NCI-H2107 treated with DMSO at 0.1 percent for 48 hours (cell line): ENCODE data around the gene KCNS3.
"Not testable (repeated sequence)": the region's sequence is repeated elsewhere in the genome, so short reads cannot be mapped to it uniquely, and the experiment has no call there.

Experiments
- DNase-seq: peaks from one replicate; lab custom pipeline; 2025; ENCODE audit not compliant: unreplicated experiment; lab: John Stamatoyannopoulos, UW

The KCNS3 gene

DNA sequence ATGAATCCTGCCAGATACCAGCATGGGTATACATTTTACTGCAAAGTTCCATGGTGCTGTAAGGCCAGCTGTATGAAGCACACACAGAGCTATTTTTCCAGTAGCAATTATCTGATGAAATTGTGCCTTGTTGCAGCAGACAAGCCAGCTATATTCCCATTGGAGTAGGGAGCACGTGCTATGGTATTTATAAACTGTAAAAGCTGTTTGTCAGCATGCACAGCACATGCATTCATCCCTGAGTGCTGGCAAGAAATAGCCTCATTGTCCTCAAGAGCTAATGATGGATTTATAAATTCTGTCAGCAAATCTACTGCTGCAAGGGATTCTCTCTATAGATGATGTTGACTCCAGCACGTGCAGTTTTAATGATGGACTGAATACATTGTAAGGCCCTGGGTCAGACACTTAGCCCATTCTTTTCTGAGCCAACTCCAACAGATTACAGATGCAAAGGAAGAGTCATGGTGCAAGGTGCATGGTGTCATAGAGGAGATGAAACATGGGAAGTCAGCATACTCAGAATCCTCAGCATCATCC, 61.7 kb downstream of the KCNS3 start:
- DNase-seq, result no peak

DNA sequence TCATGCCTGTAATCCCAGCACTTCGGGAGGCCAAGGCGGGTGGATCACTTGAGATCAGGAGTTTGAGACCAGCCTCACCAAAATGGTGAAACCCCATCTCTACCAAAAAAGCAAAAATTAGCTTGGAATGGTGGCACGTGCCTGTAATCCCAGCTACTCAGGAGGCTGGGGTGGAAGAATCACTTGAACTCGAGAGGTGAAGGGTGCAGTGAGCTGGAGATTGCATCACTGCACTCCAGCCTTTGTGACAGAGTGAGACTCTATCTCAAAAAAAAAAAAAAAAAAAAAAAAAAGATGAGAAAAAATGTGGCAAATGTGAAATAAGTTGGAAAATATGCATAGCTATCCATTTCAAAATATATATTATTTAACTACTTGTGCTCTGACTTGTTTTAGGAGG, 65.0 kb downstream of the KCNS3 start:
- no peak for DNase-seq

DNA sequence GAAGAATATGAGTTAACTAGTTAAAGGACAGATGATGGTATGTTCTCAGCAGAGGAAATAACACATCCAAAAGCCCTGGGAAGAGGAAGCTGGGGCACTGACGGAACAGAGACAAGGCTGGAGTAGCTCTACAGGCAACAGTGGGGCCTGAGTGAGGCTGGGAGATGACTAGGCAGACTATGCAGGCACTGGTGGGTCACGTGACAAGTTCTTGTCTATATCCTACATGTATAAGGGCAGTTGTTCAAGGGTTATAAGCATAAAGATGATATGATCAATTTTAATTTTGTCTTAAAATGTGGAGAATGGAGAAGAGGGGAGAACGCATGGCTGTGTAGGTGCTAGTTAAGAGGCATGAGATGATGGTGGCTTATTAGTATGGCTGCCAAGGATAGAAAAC, 68.6 kb downstream of the KCNS3 start:
- DNase-seq, result no peak

DNA sequence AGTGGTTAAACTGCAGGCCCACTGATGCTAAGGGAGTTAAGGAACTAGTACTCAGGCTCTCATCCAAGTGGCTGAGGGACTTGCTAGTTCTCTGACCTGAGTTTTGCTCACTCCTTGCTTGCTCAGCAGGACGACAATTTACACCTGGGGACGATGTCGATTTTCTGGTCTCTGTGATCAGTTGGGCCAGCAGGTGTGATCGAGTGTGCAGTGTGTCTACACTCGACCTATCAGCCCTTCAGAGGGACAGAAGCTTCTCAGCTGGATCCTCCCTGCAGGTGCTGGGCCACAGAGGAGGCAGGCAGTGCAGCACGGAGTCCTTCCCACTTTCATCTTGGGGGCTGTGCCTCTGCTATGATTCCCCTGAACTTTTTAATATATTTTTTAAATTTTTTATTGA, 71.5 kb downstream of the KCNS3 start:
- DNase-seq, result no peak

DNA sequence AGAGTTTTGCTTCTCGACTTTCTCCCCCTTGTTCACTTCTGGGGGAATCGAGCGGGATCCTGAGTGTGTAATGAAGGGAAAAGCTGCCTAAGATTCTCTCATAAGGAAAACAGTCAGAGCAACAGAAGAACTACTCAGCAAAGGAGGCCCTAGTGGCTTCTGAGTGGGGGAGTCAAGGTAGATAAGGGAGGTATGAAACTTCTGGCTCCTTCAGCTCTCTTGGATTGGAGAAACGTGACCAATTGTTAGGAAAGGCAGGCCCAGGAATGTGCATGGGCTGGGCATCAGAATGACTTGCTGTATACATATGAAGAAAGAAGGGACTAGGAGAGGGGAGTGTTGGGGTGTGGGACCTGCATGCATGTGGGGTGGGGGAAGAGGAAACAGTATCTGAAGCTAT, 73.1 kb downstream of the KCNS3 start:
- no peak for DNase-seq

DNA sequence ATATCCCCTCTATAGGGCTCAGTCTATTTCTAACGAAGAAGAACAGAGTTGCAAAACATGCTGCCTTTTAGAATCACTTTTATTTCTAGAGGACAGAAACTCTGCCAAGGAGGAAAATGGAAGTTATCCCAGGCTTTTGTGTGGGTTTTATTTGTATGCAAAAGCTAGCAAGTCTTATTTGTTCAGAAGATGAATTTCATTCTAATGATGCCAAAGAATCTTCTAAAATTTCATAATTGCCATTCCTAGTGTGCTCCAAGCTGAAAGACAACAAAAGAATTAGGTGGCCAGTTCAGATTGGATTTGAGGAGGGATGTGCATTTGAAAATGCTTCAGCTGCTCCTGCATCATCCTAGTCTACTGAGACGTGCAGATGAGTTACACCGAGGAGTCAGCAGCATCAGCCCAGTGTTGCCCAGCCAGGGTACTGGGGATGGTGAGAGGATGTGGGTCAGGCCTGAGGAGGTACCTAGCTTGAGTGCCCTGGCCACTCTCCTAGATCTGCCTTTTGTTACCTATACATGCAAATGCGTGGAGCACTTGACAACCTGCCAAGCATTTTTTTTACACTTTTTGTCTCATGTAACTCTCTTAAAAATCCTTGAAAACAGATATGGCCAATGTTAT, 80.1 kb downstream of the KCNS3 start:
- no peak for DNase-seq

DNA sequence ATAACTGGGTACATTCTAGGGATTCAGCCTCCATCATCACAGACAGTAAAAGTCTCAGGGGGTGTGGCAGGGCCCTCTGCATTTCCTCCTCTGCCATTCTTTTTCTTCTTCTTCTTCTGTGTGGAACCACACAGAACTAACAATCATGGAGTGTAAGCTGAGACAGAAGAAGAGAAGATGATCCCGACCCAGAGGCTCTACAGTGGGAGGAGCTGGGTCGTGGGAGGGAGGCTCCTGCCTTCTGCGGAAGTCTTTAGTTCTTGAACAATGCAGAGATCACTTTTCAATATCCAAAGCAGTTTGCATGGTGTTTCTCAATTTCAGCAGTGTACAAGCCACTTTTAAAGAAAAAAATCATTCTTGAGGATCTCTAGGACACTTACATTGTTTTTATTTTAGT, 80.9 kb downstream of the KCNS3 start:
- no peak for DNase-seq

DNA sequence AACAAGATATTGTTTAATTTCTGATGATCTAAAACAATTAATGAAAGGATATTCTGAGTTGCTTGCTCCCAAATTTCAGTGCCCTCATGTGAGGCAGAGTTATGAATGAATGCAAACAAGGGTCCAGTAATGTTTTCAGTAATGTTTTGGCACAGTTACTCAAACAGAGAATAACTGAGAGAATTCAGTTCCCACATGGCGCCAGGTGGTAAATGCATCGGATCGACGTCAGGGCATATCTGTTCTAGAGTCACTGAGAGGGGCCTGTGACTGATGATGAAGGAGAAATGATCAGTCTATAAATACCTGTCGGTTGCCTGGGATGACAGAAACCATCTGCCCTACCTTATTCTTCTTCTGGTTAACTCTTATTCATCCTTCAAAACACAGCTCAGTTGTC, 81.4 kb downstream of the KCNS3 start:
- no peak for DNase-seq

DNA sequence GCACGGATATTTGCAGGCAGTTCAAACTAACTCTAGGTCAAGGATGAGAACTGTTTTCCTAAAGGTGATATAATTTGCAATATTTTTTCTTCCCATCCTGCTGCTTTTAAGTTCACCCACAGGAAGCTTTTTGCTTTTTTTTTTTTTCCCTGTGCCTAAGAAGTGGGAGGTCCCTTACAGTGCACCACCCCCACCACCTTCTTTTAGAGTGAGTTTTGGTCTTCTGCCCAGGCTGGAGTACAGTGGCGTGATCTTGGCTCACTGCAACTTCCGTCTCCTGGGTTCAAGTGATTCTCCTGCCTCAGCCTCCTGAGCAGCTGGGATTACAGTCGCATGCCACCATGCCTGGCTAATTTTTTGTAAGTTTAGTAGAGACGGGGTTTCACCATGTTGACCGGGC, 82.5 kb downstream of the KCNS3 start:
- no peak for DNase-seq

DNA sequence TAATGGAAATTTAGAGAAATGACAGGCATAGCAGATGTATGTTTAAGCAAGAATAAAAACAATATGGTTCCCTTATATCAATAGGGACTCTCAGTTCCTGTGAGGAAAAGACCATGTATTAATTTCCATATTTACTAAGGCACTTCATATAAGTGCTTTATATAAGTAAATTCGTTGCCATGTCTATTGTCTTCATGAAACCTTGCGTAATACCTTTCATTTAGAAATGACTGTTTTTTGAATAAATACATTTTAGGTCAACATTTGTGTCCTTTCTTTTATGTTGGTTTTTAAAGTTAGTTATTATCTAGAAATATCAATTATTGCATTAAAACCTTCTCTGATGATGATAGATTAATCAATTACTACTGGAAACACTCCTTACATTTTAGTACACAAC, 83.3 kb downstream of the KCNS3 start:
- no peak for DNase-seq

DNA sequence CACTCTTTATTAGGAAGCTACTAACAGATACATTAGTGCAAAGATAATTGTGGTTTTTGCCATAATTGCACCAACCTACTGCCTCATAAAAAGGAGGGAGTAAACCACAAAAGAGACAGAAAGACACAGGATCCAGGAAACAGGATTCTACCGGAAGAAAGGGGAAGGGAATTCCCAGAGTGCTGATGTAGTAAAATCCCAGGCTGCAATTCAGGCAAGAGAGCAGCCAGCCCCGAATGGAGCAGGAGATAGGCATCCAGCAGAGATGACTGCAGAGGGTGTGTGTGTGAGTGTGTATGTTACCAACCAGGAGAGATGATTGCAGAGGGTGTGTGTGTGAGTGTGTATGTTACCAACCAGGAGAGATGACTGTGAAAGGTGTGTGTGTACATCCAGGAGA, 84.4 kb downstream of the KCNS3 start:
- no peak for DNase-seq

DNA sequence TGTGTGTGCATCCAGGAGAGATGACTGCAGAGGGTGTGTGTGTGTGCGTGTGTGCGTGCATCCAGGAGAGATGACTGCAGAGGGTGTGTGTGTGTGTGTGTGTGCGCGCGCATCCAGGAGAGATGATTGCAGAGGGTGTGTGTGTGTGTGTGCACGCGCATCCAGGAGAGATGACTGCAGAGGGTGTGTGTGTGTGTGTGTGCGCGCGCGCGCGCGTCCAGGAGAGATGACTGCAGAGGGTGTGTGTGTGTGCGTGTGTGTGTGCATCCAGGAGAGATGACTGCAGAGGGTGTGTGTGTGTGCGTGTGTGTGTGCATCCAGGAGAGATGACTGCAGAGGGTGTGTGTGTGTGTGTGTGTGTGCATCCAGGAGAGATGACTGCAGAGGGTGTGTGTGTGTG, 85.1 kb downstream of the KCNS3 start:
- not testable (repeated sequence) for DNase-seq

DNA sequence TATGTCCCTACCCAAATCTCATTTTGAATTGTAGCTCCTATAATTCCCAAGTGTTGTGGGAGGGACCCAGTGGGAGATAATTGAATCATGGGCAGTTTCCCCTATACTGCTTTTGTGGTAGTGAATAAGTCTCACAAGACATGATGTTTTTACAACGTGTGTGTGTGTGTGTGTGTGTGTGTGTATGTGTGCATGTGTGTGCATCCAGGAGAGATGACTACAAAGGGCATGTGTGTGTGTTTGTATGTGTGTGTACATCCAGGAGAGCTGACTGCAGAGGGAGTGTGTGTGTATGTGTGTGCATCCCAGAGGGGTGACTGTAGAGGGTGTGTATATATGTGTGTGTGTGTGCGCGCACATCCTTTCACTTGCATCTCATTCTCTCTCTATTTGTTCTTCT, 86.7 kb downstream of the KCNS3 start:
- DNase-seq, result no peak

DNA sequence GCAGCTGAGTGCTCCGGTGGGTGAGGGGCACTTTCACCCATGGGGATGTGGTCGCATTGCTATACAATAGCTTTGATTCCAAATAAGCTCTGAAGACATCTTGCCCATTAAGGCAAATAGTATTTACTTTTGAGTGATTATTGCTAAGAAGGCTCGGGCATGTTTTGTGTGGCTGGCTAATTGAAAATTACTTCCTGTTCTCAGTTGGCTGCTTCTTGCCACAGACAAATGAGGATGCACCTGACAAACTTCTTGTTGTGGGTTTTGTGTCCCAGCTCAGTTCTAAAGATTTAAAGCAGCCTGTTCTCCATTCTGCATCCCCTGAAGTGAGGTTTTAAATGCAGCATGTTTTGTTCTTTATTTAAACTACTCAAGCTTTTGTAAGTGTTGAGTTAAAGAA, 88.3 kb downstream of the KCNS3 start:
- no peak for DNase-seq

DNA sequence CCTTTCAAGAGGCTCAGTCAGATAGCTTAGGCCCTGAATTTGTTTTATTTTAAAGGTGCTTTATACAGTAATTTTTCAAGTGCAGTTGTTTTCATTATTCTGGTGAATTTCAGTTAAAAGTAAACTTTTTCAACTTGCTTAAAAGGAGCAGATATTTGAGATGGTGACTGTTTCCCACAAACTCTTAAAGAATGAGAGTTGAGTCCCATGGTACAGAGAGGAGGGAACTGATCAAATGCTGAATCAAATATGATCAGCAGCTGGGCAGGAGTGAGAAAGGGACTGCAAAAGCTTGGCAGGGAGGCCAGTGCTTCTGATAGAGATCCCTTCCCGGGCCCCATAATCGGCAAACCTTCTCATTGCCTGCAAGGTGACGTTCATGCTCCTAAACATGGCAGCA, 91.2 kb downstream of the KCNS3 start:
- DNase-seq, result no peak

DNA sequence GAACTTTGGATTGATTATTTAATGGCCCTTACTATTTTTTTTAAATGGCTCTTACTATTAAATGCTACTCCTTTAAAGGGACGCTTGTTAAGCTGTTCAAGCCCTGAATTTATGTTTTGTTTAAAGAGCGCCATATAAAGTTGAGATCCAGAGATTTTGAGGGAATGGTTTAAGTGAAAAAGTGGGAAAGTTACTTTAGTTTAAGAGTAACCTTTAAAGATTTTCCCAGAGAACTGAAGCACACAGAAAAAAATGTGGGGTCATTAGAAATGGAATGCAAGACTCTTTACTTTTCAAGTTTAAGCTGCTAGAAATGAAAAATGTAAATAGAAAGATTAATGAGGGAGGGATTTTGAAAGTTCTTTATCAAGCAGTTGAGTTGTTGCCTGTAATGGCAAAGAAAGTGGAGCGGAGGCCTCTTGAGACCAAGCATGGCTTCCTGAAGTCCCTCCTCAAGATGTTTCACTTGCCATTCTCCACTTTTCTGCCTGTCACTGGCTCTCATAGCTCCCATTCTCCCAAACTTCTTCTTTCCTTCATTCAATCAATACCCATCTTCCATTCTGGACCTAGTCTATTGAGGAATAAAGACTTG, 93.2 kb downstream of the KCNS3 start:
- no peak for DNase-seq

DNA sequence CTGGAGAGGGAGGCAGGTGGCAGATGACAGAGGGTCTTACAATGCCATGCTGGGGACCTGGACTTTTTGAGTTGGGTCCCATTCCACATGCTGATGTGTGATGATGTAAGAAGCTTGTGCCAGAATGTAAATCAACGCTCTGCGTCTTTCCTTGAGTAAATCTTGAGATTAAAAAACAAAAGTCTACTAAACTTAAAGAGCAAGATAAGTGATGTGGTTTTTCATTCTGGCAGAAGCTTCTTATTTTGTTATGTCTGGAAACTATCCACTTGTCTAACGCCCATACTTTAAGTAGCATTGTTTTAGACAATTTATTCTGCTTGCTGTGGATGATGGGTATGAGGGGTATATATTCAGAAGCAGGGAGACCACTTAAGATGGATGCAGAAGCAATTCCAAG, 94.5 kb downstream of the KCNS3 start:
- DNase-seq, result no peak

DNA sequence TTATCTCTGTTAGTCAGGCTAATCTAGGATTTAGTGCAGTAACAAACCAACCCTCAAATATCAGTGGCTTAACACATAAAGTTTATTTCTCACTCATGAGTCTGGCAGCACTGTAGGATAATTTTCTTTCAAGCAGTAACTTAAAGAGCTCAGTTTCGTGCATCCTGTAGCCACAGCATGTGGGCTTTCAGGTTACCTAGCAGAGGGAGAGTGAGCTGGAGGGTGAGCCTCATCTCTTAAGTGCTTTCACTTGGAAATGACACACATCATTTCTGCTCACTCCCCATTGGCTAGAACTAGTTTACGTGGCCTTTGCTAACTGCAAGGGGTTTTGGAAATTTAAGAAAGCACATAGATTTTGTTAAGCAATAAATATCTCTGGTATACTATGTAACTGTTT, 96.9 kb downstream of the KCNS3 start:
- no peak for DNase-seq

DNA sequence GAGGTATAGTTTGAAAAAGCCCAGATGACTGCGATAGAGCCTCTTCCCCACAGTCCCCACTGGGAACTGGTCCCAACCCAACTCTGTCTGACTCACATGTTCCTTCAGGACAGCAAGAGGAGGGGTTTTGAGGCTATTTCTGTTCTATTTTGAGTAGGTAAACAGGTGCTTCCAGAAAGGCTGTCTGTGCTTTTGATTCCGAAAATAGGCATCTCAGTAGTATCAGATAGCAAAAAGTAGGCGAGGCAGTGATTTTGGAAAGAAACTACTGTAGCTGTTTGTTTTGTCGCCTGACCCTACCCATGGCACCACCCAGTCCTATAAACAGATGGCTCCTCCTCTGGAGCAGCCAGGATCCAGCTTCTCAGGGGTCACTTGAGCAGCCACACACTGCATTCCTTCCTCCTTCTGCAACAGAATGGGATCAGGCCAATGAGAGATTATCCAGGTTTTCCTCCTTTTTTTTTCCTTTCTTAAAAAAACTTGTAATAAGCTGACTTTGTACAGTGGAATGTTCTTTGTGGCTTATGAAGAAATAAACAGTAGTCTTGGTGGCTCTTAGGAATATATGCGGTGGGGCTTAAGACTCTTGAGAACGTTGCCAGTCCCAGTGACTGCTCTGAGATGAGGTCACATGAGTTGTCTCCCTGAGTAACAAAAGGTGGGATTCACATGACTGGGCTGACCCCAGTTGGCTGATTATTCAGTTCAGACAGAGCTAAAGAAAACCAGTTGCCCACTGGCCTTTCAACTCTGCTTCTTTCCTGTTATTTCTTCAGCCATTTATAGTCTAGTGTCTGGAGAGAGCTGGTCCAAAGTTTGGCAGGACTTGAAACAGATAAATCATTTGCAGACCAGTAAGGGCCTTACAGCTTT, 98.6 kb downstream of the KCNS3 start:
- DNase-seq, result no peak

DNA sequence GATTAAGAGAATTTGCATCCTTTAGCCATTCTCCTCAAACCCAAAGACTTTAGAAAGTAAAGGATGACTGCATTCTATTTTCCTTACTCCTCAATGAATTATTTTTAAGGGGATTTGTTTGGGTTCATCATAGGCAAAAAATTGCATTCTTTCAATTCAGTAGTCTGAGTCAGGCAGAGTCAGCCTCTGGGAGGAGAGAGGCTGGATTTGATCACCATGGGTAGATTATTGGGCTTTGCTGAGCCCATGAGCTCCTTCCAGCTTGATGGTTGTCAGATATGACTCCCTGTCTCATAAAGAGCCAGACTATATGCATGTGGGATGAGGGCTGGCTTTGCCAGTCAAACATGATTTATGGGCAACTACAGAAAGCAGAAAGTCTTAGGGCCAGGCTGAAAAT, 101.2 kb downstream of the KCNS3 start:
- no peak for DNase-seq

DNA sequence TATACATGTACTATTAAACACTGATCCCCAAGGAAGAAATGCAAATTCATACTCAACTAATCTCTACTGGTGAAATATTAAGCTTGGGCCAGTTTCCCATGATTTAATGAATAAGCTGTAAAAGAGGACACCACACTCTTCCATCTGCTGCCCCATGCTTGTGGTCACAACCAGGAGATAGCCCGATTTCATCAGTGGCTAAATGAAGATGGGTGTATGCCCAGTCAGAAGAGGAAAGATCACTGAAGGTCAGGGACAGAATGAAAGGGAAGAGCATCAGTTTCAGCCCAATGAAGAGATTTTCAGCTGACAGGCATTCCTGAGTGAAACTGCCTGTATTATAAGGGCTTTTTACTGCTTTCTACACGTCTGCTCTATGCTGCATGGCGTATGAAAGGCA, 103.5 kb downstream of the KCNS3 start:
- DNase-seq, result no peak
